ENCODE data around the gene TAMM41. TPM values are rescaled to one million over a fixed set of nuclear protein-coding genes. Genes with fewer than 3 reads are reported as not detected.
"Not testable (repeated sequence)": the region's sequence is repeated elsewhere in the genome, so short reads cannot be mapped to it uniquely, and the experiment has no call there.

TAMM41 gene
- total RNA-seq, 1 donor from 2014 or later, result 8.4 TPM

GRCh38 chr3:11770477-11771391 lies 76.0 kb downstream of the TAMM41 start:
- peak overlapping the region in 1 of 3 donors; percentile 54 for H3K9ac ChIP-seq (ENCODE audit: low read depth in 1 of 3, low read length in 3 of 3)
- H3K36me3 ChIP-seq (ENCODE audit: control insufficient read depth in 3 of 3, insufficient read depth in 3 of 3, low read length in 3 of 3), result no peaks in the 10 kb centered on the region
- peaks cover 9 to 10% (median 9%) of the 10 kb centered on the region in 3 donors for H3K4me1 ChIP-seq (ENCODE audit: control insufficient read depth in 3 of 3, insufficient read depth in 3 of 3, low read length in 3 of 3)
- peaks cover 0 to 3% (median 0%) of the 10 kb centered on the region in 3 donors for H3K27me3 ChIP-seq (ENCODE audit: control insufficient read depth in 3 of 3, insufficient read depth in 3 of 3, low read length in 3 of 3)
- H3K9me3 ChIP-seq (ENCODE audit: control insufficient read depth in 3 of 3, low read length in 3 of 3), result no peaks in the 10 kb centered on the region
- peak overlapping the region; percentile 46 to 54 (median 54) for H3K4me3 ChIP-seq (ENCODE audit: low read length in 3 of 3)
- no peak overlapping the region for H3K27ac ChIP-seq (ENCODE audit: low read depth, low read length)

- Histone ChIP-seq H3K4me3 (ENCODE audit: low read length in 3 of 3) (peak overlapping the region in 2 of 3 donors; percentile 54), H3K9me3 (ENCODE audit: control insufficient read depth in 3 of 3, low read length in 3 of 3) (no peaks in the 10 kb centered on the region), H3K27ac (ENCODE audit: low read depth, low read length) (no peak overlapping the region), H3K9ac (ENCODE audit: low read depth in 1 of 3, low read length in 3 of 3) (peak overlapping the region in 1 of 3 donors; percentile 54), H3K36me3 (ENCODE audit: control insufficient read depth in 3 of 3, insufficient read depth in 3 of 3, low read length in 3 of 3) (no peaks in the 10 kb centered on the region), H3K4me1 (ENCODE audit: control insufficient read depth in 3 of 3, insufficient read depth in 3 of 3, low read length in 3 of 3) (peaks cover 9 to 10% (median 9%) of the 10 kb centered on the region in 3 donors), H3K27me3 (ENCODE audit: control insufficient read depth in 3 of 3, insufficient read depth in 3 of 3, low read length in 3 of 3) (peaks cover 0 to 3% (median 0%) of the 10 kb centered on the region in 3 donors)
Observed at GRCh38 chr3:11769704-11770476, 76.8 kb downstream of the TAMM41 start.

- Histone ChIP-seq H3K9me3 (ENCODE audit: control insufficient read depth in 3 of 3, low read length in 3 of 3) (no peaks in the 10 kb centered on the region), H3K4me3 (ENCODE audit: low read length in 3 of 3) (no peak overlapping the region), H3K36me3 (ENCODE audit: control insufficient read depth in 3 of 3, insufficient read depth in 3 of 3, low read length in 3 of 3) (no peaks in the 10 kb centered on the region), H3K4me1 (ENCODE audit: control insufficient read depth in 3 of 3, insufficient read depth in 3 of 3, low read length in 3 of 3) (peaks cover 9 to 10% (median 9%) of the 10 kb centered on the region in 3 donors), H3K27ac (ENCODE audit: low read depth, low read length) (no peak overlapping the region), H3K27me3 (ENCODE audit: control insufficient read depth in 3 of 3, insufficient read depth in 3 of 3, low read length in 3 of 3) (peaks cover 0 to 3% (median 0%) of the 10 kb centered on the region in 3 donors), H3K9ac (ENCODE audit: low read depth in 1 of 3, low read length in 3 of 3) (no peak overlapping the region)
Observed at GRCh38 chr3:11768604-11769003, 78.1 kb downstream of the TAMM41 start.

- H3K27me3 ChIP-seq (ENCODE audit: control insufficient read depth in 3 of 3, insufficient read depth in 3 of 3, low read length in 3 of 3), result no peaks in the 10 kb centered on the region
Observed at GRCh38 chr3:11764931-11765363, 81.7 kb downstream of the TAMM41 start.

GRCh38 chr3:11759996-11760395 lies 86.7 kb downstream of the TAMM41 start:
- no peak overlapping the region for H3K4me3 ChIP-seq (ENCODE audit: low read length in 3 of 3)
- H3K27ac ChIP-seq (ENCODE audit: low read depth, low read length), result no peak overlapping the region
- H3K4me1 ChIP-seq (ENCODE audit: control insufficient read depth in 3 of 3, insufficient read depth in 3 of 3, low read length in 3 of 3), result peaks cover 0 to 8% (median 3%) of the 10 kb centered on the region in 3 donors
- H3K9ac ChIP-seq (ENCODE audit: low read depth in 1 of 3, low read length in 3 of 3), result no peak overlapping the region
- no peaks in the 10 kb centered on the region for H3K36me3 ChIP-seq (ENCODE audit: control insufficient read depth in 3 of 3, insufficient read depth in 3 of 3, low read length in 3 of 3)
- H3K9me3 ChIP-seq (ENCODE audit: control insufficient read depth in 3 of 3, low read length in 3 of 3), result no peaks in the 10 kb centered on the region
- H3K27me3 ChIP-seq (ENCODE audit: control insufficient read depth in 3 of 3, insufficient read depth in 3 of 3, low read length in 3 of 3), result no peaks in the 10 kb centered on the region

More at GRCh38 chr3:11764931-11765363, 81.7 kb downstream of the TAMM41 start:
- H3K9me3 ChIP-seq (ENCODE audit: control insufficient read depth in 3 of 3, low read length in 3 of 3), result no peaks in the 10 kb centered on the region
- H3K4me3 ChIP-seq (ENCODE audit: low read length in 3 of 3), result no peak overlapping the region
- H3K4me1 ChIP-seq (ENCODE audit: control insufficient read depth in 3 of 3, insufficient read depth in 3 of 3, low read length in 3 of 3), result no peaks in the 10 kb centered on the region
- no peak overlapping the region for H3K9ac ChIP-seq (ENCODE audit: low read depth in 1 of 3, low read length in 3 of 3)
- no peaks in the 10 kb centered on the region for H3K36me3 ChIP-seq (ENCODE audit: control insufficient read depth in 3 of 3, insufficient read depth in 3 of 3, low read length in 3 of 3)
- H3K27ac ChIP-seq (ENCODE audit: low read depth, low read length), result no peak overlapping the region

- H3K27me3 ChIP-seq (ENCODE audit: control insufficient read depth in 3 of 3, insufficient read depth in 3 of 3, low read length in 3 of 3), result no peaks in the 10 kb centered on the region
- H3K4me1 ChIP-seq (ENCODE audit: control insufficient read depth in 3 of 3, insufficient read depth in 3 of 3, low read length in 3 of 3), result peaks cover 0 to 8% (median 3%) of the 10 kb centered on the region in 3 donors
- no peaks in the 10 kb centered on the region for H3K36me3 ChIP-seq (ENCODE audit: control insufficient read depth in 3 of 3, insufficient read depth in 3 of 3, low read length in 3 of 3)
- no peaks in the 10 kb centered on the region for H3K9me3 ChIP-seq (ENCODE audit: control insufficient read depth in 3 of 3, low read length in 3 of 3)
- no peak overlapping the region for H3K4me3 ChIP-seq (ENCODE audit: low read length in 3 of 3)
- peak overlapping the region; percentile 36 for H3K27ac ChIP-seq (ENCODE audit: low read depth, low read length)
- H3K9ac ChIP-seq (ENCODE audit: low read depth in 1 of 3, low read length in 3 of 3), result peak overlapping the region in 2 of 3 donors; percentile 25 to 33
Observed at GRCh38 chr3:11757929-11758328, 88.8 kb downstream of the TAMM41 start.

- Histone ChIP-seq H3K4me1 (ENCODE audit: control insufficient read depth in 3 of 3, insufficient read depth in 3 of 3, low read length in 3 of 3) (peaks cover 0 to 8% (median 3%) of the 10 kb centered on the region in 3 donors), H3K27ac (ENCODE audit: low read depth, low read length) (peak overlapping the region; percentile 36), H3K9me3 (ENCODE audit: control insufficient read depth in 3 of 3, low read length in 3 of 3) (no peaks in the 10 kb centered on the region), H3K27me3 (ENCODE audit: control insufficient read depth in 3 of 3, insufficient read depth in 3 of 3, low read length in 3 of 3) (no peaks in the 10 kb centered on the region), H3K9ac (ENCODE audit: low read depth in 1 of 3, low read length in 3 of 3) (peak overlapping the region in 2 of 3 donors; percentile 25 to 33), H3K36me3 (ENCODE audit: control insufficient read depth in 3 of 3, insufficient read depth in 3 of 3, low read length in 3 of 3) (no peaks in the 10 kb centered on the region), H3K4me3 (ENCODE audit: low read length in 3 of 3) (peak overlapping the region in 1 of 3 donors; percentile 14)
Observed at GRCh38 chr3:11757441-11757875, 89.2 kb downstream of the TAMM41 start.

GRCh38 chr3:11755276-11755675 lies 91.4 kb downstream of the TAMM41 start:
- Histone ChIP-seq H3K9me3 (ENCODE audit: control insufficient read depth in 3 of 3, low read length in 3 of 3) (no peaks in the 10 kb centered on the region), H3K27me3 (ENCODE audit: control insufficient read depth in 3 of 3, insufficient read depth in 3 of 3, low read length in 3 of 3) (no peaks in the 10 kb centered on the region), H3K27ac (ENCODE audit: low read depth, low read length) (no peak overlapping the region), H3K36me3 (ENCODE audit: control insufficient read depth in 3 of 3, insufficient read depth in 3 of 3, low read length in 3 of 3) (no peaks in the 10 kb centered on the region), H3K4me1 (ENCODE audit: control insufficient read depth in 3 of 3, insufficient read depth in 3 of 3, low read length in 3 of 3) (peaks cover 0 to 8% (median 3%) of the 10 kb centered on the region in 3 donors), H3K9ac (ENCODE audit: low read depth in 1 of 3, low read length in 3 of 3) (no peak overlapping the region), H3K4me3 (ENCODE audit: low read length in 3 of 3) (no peak overlapping the region)

- not testable (repeated sequence) for H3K4me1 ChIP-seq (ENCODE audit: control insufficient read depth in 3 of 3, insufficient read depth in 3 of 3, low read length in 3 of 3); H3K4me3 ChIP-seq (ENCODE audit: low read length in 3 of 3); H3K9ac ChIP-seq (ENCODE audit: low read depth in 1 of 3, low read length in 3 of 3); H3K27ac ChIP-seq (ENCODE audit: low read depth, low read length); H3K9me3 ChIP-seq (ENCODE audit: control insufficient read depth in 3 of 3, low read length in 3 of 3); H3K27me3 ChIP-seq (ENCODE audit: control insufficient read depth in 3 of 3, insufficient read depth in 3 of 3, low read length in 3 of 3); H3K36me3 ChIP-seq (ENCODE audit: control insufficient read depth in 3 of 3, insufficient read depth in 3 of 3, low read length in 3 of 3)
Observed at GRCh38 chr3:11752254-11752653, 94.4 kb downstream of the TAMM41 start.

Data from skeletal muscle tissue (tissue), 4 donors.